HG03558 (cell line): ENCODE results near the gene L3HYPDH.
A peak's percentile ranks its signal among the peaks of the same experiment; 100 is the strongest.

ENCODE experiments used
- ATAC-seq: cut with Tn5 transposase; IDR thresholded peaks from one replicate; pipeline ENCODE4 v1.9.1; 2021; ENCODE audit warnings: moderate number of reproducible peaks; ENCODE audit not compliant: unreplicated experiment; ENCODE audit errors: extremely low read depth

L3HYPDH gene

DNA sequence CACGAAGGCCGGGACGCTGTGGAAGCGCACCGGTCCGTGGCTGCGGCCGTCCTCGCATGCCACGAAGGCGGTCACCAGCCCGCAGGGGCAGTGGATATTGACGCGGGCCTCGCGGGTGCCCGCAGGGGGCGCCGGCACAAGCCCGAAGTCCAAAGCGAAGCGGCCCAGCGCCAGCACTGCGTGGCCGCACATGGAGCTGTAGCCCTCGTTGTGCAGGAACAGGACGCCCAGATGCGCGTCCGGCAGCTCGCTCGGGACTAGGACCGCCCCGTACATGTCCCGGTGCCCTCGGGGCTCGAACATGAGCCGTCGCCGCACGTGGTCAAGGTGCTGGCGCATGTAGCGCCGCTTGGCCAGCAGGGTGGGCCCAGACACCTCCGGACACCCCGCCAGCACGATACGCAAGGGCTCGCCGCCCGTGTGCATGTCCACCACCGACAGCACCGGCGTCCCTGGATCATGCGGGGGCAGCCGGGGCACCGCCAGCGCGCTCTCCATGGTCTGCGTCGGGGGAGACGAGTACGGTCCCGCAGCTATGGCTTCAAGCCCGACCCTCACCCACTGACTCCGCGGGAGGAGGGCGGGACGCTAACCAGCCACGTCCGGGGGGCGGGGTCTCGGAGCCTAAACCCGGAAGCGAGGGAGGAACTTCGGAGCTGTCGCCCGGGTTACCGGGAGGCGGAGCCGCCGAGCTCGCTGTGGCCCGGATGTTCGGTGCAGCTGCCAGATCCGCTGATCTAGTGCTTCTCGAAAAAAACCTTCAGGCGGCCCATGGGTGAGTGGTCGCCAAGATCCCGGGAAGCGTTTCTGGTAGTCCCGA lies at the start of gene L3HYPDH, which contains the start of gene JKAMP:
Gene L3HYPDH (minus strand): TSS at position 590 of the 820 bp plus-strand sequence. CDS start 92 bp downstream, at position 498.
Gene JKAMP (plus strand): TSS at position 699 of the 820 bp plus-strand sequence. CDS start 73 bp downstream, at position 772.
- peak; percentile 66 for ATAC-seq

DNA sequence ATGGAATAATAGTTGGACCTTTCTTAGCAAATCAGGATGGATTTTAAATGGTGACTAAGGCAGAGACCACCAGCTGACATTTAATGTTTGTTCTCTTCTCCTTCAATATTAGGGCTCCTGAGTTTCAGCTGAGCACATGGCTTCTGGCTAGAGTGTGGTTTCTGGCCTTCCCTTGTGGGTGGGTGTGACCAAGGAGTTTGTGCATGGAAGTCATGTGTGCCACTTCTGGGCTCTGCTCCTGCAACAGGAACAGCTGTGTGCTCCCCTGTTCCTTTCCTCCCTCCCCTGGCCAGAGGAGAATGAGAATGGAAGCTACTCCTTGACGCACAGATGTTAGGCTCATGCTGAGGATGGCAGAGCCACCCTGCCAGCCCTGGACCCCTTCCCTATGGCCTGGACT lies 48.2 kb upstream of the L3HYPDH start:
- ATAC-seq = no peak

DNA sequence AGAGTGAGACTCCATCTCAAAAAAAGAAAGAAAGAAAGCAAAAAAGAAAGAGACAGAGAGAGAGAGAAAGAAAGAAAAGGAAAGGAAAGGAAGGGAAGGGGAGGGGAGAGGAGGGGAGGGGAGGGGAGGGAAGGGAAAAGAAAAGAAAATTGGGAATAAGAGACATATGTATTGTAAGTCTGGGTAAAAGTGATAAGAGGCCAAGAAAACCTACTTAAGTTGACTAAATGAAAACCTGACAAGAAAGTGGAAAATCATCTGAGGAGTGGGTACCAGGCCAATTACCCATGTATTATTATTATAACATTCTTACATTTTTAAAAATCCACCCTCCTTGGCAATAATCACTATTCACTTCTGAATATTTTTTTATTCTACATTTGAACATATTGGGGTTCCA lies 46.1 kb upstream of the L3HYPDH start:
- ATAC-seq = no peak

DNA sequence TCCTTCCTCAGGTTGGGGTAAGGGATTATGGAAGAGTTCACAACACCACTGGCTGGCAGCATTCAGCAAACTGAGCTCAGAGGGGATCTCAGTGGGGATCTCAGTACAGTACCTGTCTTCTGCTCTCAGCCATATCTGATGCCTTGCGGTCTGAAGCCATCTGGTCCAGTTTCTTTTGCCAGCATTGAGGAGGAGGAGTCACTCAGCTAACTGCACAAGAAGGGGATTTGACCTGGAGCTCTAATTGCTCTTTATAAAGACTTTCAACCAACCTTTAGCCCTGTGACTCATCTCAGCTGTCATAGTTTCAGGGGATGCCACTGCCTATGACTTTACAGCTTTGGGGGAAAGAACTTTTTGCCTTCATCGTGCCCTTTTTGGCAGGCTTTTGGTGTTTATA lies 45.0 kb upstream of the L3HYPDH start:
- no peak for ATAC-seq

DNA sequence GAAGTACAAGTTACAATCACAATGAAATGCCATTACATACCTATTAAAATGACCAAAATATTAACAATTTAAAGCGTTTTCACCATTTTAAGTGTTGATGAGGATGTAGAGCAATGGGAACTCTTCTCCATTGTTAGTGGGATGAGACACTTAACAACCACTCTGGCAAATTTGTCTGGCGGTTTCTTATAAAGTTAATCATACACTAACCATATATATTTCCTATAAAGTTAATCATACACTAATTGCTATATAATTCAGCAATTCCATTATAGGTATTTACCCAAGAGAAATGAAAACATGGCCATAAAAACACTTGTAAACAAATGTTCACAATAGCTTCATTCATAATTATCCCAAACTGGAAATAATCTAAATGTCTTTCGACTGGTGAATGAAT lies 36.0 kb upstream of the L3HYPDH start:
- ATAC-seq = no peak

DNA sequence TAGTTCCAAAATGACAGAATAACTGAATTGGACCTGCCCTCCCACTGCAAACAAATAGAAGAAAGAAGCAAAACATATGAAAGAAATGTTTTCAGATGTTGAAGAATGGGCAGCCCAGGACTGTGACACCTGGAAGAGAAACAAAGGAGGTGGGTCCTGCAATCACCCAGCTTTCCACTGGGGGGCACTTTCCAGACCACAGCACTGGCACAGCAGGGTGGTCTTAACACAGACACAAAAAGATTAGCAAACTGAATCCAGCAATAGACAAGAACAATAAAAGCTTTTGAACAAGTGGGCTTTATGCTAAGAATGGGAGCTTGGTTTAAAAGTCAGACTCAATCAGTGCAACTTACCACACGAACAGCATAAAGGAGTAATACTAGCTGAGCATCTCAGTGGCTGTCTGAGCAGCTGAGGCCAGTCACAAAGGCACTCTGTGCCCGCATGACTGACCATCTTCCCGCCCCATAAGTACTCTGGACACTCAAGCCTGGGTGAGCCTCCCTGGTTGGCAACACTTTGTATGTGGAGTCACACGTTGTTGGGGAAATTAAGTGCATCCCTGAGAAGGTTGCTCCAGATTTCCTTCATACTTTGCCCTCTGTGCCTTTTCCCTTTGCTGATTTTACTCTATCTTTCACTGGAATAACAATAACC lies 27.8 kb upstream of the L3HYPDH start:
- no peak for ATAC-seq

DNA sequence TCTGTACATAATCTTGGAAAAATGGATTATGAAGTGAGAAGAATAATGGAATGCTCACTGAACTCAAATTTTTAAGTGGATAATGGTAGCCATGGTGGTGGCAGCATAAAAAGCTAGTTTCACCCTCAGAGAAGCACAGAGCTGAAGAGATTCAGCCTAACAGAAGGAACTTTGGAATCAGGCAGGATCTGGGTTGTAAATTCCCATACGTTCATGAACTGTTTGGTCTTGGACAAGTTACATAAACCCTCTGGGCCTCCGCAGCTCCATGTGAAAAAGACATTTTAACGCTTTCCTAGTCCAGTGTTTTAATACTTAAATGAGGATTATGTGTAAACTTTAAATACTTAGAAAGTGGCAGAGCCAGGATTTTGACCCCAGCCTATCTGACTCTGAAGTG lies 26.8 kb upstream of the L3HYPDH start:
- ATAC-seq = no peak

DNA sequence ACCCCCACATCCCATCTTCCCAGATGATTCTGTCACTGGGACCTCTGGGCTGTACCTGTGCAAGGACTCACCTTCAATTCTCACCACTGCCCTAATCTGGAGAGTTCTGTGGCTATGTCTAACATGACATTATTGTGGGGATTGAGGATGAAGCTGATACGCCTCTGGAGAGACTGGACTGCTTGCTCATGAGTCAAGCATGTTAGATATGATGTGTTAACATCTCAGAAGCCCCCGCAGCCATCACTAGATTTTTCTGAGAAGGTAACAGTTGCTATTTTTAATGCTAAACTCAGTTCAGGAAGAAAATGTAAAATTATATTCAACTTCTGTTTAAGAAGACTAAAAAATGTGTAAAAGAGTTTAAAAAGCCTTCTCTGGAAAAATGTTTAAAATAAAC lies 25.8 kb upstream of the L3HYPDH start:
- ATAC-seq = no peak

DNA sequence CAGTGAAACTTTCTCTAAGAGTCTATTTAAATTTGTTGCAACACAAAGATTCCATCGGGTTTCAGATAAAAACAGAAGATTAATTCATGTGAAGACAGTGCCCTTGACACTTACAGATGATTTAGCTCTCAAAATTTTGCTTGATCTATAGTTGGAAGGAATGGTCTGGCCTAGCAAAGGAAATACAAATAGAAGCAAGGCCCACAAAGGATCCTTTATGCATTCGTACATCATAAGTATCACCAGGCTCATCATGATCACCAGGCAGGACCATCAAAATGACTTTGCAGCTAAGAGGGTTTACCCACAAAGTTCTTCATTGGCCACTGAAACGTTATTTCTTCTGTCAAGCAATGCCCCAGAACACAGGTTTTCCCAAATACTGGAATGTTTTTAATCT lies 24.9 kb upstream of the L3HYPDH start:
- no peak for ATAC-seq

DNA sequence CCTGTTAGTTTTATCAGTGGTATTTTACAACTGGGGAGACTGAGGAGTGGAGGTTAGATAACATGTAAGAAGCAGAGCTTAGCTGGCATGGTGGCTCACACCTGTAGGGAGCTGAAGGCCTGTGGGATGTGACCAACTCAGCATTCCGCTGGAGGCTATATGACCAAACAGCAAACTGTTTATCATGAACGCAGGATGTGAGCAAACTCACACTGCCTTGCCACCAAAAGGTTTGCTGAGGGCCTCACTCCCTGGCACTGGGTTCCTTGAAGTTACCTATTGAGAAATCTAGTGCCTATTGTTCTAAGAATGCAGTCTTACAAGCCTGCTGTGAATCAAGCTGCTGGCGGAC lies 23.5 kb upstream of the L3HYPDH start:
- ATAC-seq = no peak

DNA sequence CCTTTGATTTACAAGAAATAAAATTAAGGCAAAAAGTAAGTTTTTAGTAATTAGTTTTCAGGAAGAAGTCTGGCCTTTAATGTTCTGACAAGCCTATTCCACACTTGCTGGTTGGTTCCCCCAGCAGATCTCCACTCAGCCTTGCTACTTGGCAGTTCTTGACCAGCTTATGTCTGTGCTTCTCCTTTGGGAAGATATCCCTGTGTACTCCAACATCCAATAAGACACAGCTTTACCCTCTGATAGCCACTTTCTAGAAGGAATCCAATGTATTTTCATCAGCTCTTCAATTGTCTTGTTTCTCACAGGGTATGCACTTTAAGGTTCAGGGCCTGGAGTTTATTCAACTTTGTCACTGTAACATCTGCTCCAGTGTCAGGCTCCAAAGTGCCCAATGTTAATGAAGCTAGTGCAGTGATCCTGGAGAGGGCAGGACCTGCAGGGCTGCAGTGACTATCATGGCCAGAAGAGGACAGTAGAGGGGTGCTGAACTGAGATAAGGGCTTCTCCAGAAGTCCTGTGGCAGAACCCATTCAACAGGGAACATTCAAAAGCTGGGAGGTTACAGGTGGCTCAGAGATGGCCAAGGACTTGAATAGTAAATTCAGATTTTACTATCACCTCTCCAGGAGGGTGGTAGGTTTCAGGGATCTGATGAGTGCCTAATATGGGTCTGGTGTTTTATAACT lies 23.0 kb upstream of the L3HYPDH start:
- peak; percentile 54 for ATAC-seq

DNA sequence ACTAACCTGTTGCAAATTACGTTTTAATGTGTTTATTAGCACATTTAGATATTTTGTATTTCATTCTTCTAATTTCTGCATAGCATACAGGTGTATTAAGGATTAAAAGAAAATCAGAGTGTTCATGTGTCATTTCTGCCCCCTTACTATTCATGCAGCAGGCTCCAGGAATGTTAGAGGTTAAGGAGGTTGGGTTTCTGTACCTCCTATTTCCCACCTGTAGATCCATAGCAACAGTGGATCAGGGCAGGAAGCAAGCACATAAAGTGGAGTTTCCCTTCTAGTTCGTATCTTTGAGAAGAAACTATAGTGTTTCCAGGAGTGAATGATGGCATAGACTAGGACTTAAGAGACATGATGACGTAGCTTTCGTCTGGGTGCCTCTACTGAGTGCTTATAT lies 19.0 kb upstream of the L3HYPDH start:
- ATAC-seq = no peak

DNA sequence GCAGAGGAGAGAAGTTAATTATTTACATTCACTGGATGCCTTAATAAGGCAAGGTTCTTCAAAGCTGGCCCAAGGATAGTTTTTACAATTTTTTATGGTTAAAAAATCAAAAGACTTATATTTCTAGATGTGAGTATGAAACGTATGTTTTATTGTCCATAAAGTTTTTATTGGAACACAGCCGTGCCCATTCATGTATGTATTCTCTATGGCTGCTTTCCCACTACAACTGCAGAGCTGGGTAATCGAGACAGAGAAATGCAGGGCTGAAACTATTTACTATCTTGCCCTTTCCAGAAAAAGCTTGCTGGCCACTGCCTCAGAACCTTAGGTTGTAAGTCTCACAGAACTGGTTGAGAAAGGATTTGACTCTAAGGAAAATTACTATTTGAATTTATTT lies 16.5 kb upstream of the L3HYPDH start:
- no peak for ATAC-seq

DNA sequence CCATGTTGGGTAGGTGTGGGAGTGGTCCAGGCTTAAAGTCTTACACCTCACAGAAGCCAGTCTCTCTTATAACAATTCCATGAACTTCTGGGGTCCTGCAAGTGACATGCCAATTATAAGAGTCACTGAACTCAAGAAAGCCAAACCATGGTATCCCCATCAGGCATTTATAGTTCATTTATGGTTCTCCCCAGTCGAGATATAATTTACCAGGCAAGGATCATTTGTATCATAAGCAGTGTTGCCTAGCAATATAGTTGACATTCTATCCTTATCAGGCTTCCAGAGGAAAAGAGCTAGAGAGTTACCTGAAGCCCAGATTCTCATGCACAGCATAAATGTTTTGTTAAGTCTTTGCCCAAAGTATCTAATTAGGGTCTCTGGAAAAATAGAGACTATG lies 8.2 kb upstream of the L3HYPDH start:
- no peak for ATAC-seq

DNA sequence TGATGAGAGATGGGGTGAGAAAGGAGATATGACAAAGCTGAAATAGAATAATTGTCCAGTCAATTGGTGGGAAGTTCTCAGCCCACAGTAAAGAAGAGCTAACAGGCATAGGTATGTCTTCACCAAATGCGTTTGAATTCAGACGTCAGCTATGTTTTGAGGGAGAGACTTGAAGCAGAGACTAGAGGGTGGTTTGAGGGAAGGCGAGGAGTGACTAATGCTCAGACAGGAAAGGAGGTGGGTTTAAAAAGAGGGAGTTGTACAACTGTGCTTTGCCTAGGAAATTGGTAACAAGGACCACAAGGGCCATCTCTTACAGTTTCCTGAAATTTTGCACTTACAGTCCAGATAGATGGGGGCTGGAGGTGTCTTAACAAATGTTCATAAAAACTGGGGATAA lies 6.5 kb upstream of the L3HYPDH start:
- no peak for ATAC-seq

DNA sequence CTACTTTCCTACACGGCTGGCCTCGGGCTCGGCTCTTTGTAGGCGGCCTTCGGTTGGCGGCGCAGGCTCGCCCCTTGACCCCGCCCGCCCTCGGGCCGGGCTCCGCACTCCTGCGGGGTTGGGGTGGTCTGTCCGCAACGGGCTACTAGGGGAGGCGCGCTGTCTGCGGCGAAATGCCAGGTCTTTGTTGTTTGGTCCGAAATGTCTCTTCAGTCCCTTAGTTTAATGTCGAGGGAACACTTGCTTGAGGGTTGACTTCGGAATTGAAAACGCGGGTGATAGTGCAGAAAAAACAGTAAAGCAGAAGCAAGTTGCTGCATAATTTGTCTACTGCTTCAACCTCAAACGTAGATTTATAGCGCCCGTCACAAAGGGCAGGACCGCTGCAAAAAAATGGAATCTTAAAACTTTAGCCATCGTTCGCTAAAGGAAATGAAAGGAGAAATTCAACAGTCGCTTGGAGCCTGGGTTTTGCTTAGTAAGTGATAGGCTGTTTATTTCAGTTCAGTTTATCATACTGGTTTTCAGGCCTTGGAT lies 499 bp upstream of the L3HYPDH start:
- ATAC-seq = peak; percentile 19

DNA sequence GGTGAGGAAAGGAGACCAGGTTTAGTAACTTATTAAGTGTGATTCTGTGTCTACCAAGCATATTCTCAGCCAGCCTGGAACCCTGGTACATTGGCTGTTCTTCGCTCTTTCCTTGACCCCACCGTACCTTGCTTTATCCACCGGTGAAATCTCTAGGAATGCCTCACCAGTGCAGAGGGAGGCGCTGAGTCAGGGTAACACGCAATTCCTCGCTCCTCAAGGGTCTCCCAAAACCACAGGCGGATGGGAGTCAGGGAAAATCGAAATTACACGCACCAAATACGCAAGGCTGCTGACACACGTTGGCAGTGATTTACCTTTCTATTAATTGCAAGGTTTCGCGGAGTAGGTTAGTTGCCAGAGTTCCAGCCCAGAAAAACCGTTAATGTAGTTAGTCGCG lies 845 bp downstream of the L3HYPDH start:
- ATAC-seq = no peak

DNA sequence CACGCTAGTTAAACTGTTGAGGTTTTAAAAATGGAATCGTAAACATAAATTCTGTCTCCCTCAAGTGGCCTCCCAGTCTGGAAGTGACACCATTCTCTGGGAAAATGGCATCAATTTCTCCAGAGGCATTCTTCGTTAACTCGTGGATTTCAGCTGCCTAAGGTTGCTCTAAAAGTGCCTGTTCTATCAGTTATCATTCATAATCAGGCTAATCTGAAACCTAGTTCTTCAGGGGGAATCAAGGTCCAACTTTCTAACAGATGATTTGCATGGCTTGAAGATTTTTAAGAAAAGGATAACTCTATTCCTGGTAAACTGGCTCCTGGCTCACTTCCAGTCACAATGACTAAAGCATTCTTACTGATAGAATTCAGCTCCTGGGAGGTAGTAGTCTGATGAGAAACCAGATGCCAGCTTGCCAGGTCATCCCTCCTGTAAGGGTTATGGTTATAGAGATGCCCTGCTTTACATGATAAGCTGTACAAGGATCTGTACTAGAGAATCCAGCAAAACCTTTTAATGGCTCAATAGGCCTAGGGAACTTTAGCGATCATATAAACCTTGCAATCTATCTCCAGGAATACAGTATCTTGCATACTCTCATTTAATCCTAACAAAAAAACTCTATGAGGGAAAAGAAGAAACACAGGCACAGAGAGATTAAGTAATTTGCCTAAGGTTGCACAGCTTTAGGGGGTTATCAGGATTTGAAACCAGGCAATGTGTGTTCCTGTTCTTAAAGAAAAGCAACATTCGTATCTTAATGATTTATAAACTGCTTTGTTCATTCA lies 1.5 kb downstream of the L3HYPDH start:
- ATAC-seq = no peak

DNA sequence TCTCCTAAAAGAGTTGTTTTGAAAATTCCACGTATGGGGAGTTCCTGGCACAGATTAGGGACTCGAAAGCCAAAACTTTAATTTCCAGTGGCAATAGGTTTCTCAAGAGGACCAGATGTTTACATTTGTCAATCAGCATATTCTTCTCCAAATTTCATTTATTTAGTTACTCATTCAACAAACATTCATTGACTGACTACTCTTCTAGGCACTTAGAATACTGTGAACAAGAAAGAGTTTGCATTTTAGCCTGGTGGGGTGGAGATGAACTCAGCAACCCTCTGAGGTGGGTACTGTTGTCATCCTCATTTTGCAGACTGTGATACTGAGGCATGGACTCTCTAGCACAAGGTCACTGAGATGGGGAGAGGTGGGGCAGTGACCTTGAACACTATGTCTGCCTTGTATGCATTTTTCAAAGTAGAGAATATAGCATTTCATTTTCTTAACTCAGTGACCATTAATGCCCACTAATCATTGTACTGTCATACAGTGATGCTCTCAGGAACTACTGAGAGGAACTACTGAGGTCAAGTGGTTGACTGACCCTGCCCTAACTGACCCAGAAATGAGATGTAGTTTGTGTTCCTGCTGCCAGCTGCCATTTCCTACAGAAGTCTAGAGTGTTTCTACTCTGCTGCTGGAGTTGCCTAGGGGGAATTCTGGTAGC lies 2.2 kb downstream of the L3HYPDH start:
- no peak for ATAC-seq

DNA sequence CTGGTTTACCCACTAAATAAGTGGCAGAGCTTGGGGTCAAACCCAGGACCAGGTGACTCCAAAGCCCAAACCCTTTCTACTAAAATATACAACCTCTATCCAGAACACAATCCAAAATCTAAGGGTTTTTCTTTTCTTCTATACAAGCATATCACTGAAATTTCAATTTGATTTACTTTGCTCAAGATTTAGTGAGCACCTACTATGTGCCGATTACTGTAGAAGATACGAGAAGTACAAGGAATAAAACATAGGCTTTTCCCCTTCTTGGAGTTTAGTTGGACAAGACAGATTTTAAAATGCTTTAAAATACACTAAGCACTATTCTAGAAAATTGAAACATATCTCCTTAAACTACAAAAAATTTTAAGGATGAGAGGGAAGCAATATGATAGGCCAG lies 2.8 kb downstream of the L3HYPDH start:
- ATAC-seq = no peak
